HG03103 (cell line): ENCODE data around the gene TNNT2.

Experiments
- ATAC-seq: cut with Tn5 transposase; IDR thresholded peaks from one replicate; pipeline ENCODE4 v1.9.1; 2021; ENCODE audit warnings: low read depth; ENCODE audit not compliant: unreplicated experiment

TNNT2 gene

DNA sequence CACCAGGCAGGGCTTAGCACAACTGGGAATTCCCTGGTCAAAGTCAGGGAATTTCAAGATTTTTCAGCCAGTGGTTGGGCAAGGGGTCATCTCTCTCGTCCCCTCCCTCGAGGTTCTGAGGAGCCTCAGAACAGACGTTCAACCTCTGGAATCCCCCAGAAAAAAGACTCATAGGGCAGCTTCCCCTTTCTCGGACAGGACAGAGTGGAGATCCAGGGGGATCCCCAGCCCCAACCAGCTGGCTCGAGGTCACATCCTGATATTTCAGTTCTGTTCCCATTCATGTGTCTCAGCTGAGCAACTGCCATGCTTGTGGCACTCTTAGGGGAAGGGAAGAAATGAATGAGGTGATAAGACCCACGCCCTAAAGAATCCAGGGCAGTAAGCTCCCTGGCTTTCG is 26.6 kb upstream of the TNNT2 start:
- no peak for ATAC-seq

DNA sequence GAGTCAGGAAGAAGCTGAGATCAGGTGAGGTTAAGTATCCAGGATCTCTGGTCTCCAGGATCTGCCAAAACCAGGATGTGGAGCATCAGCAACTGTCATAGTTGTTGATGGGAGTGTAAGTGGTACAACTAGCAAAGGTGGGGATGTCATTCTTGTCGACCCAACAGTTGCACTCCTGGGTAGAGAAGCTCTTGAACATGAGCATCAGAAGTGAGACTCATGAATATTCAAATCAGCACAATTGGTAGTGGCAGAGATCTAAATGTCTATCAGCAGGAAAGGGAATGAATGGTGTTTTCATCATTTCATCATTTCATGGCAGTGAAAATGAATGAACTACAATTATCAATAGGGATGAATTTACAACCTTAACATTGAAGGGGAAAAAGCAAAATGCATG is 25.9 kb upstream of the TNNT2 start:
- ATAC-seq, result no peak

DNA sequence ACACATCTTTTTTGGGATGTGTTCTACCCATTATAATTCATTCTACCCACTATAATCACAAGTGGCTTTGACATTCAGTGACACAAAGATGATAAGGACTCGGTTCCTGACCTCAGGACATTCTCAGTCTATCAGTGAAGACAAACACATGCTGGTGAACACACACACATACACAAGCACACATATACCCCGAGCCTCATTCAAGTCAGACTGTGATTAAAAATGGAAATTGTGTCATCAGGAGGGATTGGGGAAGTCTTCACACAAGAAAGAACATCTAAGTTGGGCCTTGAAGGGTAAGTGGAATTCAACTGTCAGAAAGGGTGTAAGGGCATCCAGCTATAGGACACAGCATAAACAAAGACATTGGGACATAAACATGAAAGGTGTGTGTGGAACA is 24.2 kb upstream of the TNNT2 start:
- ATAC-seq, result no peak

DNA sequence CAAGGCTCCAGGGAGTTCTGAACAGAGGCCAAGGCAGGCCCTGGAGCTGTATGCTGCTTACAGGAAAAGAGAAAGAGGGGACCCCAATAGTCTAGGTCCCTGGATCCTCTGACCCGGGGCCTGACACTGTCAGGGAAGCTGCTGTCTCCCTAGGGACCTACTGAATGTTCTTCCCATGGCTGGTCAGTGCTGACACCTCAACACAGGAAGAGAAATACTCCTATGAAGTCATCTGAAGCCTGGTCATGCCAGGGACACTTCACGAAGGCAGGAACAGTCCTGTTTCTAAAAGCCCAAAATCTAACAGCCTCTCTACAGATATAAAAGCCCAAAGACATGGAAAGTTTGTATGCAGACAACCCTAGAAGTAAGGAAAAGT is 23.4 kb upstream of the TNNT2 start:
- no peak for ATAC-seq

DNA sequence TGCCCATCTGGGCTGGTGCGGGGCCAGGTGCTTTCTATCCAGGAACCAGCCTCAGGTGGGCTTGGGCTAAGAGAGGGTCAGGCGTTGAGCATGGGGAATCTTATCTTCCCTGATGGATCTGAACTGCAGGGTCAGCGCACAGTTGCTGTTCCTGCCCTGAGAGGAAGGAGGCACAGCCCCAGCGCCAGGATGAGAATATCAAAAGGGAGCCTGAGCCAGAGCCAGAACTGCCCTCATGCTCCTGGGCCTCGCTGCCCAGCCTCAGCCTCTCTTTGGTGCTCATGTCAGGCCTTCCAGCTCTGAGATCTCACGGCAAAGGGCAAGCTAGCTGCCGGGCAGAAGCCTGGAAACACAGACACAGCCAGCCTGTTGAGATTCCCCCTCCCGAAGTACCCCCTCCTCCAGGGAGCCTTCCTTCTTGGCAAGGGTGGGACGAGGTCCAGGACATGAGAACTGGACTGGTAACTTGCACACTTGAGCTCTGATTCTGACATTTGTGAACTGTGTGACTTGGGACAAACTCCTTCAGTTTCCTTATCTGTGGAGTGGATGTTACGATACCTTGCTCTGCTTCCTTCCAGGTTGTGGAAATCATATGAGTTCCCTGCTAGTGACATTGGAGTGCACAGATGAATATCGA is 22.9 kb upstream of the TNNT2 start:
- no peak for ATAC-seq

DNA sequence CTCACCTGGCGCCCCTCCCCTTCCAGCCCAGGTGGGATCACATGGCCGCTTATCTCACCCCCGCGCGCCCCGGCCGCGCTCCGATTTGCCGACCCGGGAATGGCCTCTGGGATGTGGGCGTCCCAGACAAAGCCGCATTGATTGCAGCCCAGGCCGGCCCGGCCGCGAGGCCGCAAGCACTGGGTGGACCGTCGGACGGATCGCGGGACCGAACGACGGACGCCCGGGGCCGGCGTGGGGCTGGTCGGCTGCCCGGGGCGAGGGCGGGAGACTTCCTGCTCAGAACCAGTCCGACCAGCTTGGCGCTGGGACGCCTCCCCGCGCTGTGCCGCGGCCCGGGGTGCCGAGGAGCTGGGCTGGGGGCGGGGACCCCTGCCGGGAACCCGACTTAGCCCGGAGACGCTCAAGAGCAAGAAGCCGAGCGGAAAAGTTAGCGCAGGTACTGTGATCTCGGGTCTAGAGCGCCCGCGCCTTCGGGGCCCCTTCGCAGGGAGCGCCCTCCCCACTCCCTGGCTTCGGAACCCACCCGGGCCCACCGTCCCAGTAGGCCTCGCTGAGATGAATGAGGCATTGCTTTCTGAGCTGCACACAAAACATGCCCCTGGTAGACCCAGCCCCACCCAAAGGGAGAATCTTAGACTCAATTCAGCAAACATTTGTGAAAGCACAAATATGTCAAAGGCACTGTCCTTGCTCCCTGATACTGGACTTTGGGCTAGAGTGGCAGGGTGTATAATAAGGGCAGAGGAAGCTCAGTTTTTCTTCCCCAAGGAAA is 22.1 kb upstream of the TNNT2 start:
- no peak for ATAC-seq

DNA sequence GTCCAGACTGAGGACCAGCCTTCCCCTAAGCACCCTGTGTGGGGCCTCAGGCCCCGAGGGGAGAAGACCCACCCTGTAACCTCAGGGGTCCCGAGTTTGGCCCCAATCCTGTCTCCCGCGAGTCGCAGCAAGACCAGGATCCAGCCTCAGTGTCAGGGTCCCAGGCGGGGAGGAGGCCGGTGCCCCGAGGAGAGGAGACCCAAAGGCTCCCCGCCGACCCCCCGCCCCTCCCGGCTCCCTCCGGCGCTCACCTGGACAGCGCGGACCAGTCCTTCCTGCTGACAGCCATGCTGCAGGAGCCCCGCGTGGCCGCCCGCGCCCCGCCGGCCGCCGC is 21.5 kb upstream of the TNNT2 start, which contains the start of gene LAD1:
Gene LAD1, minus strand, starts transcription at position 307 of the 334 bp plus-strand sequence. Its CDS starts 18 bp downstream, at position 289.
- ATAC-seq, result no peak

DNA sequence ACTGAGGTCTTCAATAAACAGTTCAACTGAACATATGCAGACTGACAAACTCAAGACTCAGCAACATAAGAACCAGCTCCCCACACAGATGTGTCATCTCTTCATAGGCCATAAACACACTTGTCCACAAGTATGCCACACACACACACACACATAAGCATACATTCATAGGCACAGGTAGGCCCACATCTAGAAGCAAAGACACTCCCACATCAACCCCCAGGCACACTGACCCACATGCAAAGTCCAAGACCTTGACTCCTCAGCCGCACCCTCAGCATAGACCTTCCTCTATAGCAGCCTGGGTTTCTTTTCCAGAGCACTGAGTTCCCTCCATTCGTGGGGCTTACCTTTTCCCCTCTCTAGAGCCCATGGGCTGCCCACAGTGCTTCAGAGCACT is 20.2 kb upstream of the TNNT2 start:
- no peak for ATAC-seq

DNA sequence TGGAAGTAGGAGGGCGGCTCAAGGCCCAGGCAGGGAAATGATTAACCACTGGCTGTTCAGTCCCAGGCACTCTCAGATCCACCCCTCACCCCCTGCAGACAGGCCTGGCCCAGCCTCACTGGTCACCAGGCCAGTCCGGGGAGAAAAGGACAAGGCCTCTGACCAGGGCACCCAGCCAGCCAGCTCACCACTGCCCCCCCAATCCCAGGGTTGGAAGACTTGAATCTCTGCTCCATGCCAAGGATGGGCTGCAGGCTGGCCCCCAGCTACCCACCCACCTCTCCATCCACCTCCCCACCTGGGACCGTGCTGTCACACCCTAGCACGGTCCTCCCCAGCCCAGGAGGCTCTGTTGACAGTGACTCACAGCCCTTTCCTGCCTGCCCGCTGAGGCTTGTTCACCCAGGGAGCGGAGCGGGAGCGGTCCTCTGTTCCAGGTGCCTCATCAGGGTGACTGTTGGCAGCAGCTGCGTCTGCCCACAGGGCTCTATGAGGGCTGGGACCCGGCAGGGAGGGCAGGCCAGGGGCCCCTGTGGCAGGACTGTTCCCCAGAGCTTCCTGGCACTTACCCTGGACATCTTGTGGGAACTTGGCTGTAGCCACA is 19.5 kb upstream of the TNNT2 start:
- ATAC-seq, result no peak

DNA sequence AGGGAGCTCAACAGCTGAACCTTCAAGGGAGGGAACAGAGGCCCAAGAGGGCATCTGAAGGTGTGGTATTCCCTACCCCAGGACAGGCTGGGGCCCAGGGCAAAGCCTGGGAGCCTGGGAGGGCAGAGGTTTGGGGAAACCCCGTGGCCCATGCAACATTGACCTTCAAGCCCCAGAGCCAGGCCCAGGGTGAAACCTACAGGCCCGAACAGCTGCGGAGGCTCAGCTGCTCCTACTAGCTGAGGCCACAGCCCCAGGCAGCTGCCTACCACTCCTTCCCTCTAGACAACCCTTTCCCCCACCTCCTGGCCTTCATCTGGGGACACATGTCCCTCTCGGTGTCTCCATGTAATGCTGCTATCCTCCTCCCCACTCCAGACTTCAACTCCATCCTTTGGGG is 18.5 kb upstream of the TNNT2 start:
- no peak for ATAC-seq

DNA sequence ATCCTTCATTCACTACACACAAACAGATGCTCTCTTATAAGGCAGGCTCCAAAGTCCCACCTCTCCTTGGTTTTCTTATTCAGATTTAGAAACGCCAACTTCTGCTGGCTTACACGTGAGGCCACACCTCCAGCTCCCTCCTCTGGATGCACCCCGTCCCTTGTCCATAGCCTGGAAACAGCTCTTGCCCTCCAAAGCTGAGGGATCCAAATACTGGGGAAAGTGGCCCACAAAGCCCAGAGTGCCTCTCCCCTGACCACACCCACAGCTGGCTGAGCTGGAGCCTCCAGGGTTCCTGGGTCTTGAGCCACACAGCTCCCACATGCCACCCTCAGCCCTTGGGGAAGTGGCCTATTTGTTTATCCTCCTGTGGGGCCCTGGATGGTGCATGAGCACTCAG is 17.1 kb upstream of the TNNT2 start:
- no peak for ATAC-seq

DNA sequence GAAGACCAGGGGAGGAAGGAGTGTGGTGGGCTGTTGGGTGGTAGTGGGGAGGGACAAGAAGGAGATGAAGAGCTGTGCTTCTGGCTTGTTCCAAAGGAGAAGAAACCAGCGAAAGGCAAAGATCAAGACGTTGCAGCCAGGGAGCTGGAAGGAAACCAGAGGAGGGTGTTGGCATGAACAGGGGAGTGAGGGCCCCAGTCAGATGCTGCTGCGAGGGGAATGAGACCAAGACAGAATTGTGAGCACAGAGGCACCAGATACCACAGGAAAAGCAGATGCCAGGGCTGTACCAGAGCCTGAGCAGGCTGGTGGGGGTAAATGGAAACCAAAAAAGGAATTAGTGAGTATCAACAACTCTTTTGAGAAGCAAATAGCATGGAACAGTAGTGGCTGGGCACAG is 15.6 kb upstream of the TNNT2 start:
- ATAC-seq, result no peak

DNA sequence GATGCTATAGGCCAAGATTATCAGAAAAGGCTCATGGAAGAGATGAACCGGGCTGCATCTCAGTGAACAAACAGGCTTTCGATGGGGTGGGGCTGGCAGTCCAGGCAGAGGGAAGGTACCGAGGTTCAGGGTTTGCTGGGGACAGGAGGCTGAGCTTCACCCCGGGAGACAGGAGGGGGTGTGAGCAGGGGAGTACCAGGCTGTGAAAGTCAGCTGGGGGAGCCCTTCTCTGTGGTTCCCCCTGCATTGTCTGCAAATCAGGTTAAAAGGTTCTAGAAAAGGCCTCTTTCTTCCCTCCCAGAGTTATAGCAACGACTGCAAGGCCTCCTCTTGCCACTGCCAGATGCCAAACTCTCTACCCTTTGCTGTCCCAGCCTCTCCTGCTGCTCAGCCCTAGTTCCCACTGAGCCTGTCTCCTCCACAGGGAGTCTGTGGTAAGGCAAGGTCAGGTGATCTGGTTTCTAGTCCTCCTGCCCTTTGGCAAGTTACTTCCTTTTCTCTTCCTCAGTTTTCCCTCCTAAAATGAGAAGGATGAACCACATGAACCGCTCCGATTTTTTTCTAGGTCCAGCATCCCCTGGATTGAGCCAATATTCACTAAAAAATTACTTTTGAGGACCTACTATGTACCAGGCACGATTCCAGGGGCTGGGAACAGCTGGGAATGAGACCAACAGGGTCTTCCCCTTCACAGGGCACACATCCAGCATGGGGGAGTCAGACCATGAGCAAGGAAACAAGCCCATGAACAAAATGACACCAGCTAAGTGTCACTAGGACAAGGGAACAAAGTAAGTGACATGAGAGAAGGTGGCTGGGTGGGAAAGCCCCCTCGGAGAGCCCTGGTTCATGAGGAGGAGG is 14.4 kb upstream of the TNNT2 start:
- ATAC-seq, result no peak

DNA sequence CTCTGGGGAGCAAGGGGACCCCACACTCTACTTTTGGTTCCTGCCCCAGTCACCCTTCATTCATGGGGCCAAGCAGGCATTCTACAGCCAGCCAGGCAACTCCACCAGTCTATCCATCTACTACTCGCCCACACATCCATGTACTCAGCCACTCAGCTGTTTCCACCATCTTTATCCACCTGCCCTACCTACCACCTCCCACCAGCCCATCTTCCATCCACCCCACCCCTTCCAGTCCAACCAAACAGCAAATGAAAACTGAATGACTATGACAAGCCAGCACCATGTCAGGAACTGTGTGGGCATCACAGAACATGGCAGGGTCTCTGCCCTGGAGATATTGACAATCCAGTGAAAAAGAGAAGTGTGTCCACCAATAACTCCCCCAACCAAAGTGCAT is 13.7 kb upstream of the TNNT2 start:
- ATAC-seq, result no peak

DNA sequence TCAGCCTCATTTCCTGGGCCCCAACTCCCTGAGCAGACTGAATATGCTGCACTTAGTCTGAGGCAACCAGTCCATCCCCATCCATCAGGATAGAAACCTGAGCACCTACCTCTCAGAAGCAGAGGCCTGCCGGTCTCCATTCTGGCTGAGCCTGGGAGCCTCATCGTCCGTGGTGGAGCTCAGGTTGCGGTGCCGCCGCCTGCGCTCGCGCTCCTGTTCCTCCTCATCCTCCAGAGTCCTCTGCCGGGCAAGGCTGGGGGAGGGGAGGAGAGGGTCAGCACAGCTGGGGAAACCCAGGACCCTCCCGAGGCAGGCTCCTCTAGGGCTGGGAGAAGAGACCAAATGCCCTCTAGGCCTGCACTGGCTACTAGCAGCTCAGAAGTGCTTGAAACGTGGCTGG is 11.6 kb upstream of the TNNT2 start:
- ATAC-seq, result no peak

DNA sequence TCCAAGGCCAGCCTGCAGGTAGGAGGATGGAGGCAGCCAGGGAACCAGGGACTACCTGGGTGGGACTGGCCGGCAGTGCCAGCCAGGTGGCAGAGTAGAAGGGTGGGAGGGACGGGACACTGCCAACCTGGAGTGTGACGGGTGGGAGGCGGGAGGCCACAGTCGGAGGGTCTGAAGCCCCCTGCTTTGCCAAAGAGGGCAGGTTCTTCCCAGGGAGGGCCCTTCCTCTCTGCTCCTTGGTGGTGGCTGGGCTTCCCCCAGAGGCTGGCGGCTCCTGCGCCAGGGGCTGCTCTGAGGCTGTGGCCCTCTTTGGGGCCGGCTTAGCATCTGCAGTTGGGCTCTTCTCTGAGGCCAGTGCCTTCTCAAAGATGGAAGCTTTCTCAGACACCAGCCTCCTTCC is 8.7 kb upstream of the TNNT2 start:
- ATAC-seq, result no peak

DNA sequence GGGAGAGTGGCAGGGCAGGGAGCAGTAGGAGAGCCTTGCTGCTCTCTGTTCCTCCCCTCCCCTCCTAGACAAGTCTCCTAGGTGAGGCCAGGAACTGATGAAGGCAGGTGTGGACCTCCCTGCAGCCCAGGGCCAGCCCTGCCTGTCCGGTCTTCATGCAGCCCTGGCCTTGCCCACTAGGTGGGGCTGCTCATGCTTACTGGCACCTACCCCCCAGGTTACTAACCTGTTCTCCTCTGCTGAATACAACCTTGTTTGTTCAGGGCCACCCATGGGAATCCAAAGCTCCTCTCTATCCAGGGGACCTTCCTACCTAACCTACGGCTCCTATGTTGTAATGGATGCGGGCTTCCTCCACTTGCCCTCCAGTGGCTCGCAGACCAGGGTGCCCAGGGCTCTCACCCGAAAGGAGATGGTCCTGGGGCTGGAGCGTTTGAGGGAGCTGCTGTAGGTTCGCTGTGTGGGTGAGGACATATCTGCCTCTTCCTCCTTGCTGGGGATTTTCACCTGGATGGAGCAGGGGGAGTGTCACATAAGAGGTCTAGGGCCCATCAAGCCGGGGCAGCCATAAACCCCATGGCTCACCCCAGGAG is 7.9 kb upstream of the TNNT2 start:
- ATAC-seq, result peak; percentile 78

DNA sequence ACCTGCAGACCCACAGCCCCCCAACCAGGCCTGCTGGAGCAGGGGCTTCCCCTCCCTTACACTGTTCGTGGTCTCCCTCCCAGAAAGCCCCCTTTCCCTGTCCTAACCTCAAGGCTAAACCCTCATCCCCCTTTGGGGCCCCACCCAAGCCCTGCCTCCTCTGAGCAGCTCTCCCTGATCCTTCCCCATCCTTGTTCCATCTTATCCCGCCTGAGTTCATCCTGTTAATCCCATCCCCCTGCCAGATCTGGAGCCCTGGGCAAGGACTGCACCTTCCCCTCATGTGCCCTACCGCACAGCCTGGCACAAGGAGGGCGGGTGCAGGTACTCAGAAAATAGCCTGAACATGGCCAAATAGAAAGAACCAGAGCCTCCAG is 6.9 kb upstream of the TNNT2 start:
- no peak for ATAC-seq

DNA sequence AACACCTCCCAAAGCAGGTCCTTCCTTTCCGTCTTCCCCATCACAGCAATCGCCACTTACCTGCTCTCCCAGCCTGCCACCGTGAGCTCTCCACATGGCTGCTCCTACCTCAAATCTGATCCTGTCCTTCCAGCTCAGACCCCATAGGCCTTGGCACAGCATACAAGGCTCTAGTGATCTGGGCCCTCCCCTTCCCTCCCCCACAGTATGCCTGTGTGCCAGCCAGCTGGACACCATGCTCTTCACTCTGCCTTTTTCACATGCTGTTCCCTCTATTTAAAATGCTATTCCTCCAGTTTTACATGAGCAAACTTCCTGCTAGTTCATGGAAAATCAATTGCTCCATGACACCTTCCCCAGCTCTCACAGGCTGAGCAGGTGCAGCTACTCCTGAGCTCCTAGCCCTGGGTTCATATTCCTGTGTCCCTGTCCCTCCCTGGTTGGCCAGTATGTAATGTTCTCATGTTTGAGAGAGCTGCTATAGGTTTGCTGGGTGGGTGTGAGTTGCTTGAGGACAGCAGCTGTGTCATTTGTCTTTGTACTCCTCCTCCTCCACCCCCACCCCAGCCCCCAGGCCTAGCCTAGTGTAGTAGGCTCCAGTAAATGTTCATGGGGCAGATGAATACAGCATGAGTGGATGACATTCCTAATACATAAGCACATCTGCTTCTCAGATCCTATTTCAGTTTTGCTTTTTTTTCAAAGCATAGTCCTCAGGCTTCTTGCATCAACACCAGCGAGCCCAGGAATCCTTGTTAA is 6.3 kb upstream of the TNNT2 start:
- no peak for ATAC-seq

DNA sequence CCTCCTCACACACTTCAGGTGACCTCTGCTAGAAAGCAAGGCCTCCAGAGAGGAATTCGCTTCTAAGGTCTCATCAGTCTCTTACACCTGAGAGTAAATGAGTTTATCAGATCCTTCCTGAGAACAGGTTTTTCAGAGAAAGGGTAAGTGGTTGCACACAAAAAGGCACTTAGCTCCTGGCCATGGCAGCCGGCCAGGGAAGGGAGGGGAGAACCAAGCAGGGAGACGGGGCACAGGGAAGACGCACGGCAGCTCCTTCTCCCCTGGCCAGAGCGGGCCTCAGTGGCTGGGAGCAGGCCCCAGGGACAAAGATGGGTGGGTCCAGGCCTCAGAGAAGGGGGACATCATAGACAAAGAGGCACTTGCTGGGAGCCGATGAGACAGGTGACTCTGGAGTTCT is 3.6 kb upstream of the TNNT2 start:
- no peak for ATAC-seq
